CD4-positive, alpha-beta T cell (primary cell): Measurements from ENCODE around the gene PSMB9. TPM values are rescaled to one million over a fixed set of nuclear protein-coding genes. Genes with fewer than 3 reads are reported as not detected.
"Not testable (repeated sequence)": the region's sequence is repeated elsewhere in the genome, so short reads cannot be mapped to it uniquely, and the experiment has no call there.

ENCODE experiments used
- ATAC-seq: fragments of 200-7000 bp; cut with Tn5 transposase; one replicate; pipeline ENCODE4 v1.10.0; 2022; ENCODE audit warnings: mild to moderate bottlenecking; ENCODE audit not compliant: poor library complexity
- CTCF ChIA-PET: fragments of 350-600 bp; sonication (Branson Sonifier 250); formaldehyde crosslinking; loops from one replicate; lab custom pipeline; 2021; ENCODE audit warnings: antibody characterized with exemption, inconsistent platforms; lab: Charles Lee
- POLR2A ChIA-PET: fragments of 350-600 bp; sonication (Branson Sonifier 250); formaldehyde crosslinking; loops from one replicate; lab custom pipeline; 2021; ENCODE audit warnings: antibody characterized with exemption, inconsistent platforms; lab: Charles Lee
- DNase-seq, 14 experiments: peaks; one replicate each; pipeline ENCODE4 v3.0.0-alpha.2; 2013 to 2020; ENCODE audit warnings: mixed read lengths in 2 of 14
- H3K27ac ChIP-seq, 2 donors: one replicate each; pipeline versions ENCODE4 v1.5.1 to v1.7.0; 2013; ENCODE audit warnings: low read length in 2 of 2, low read depth in 1 of 2, mild to moderate bottlenecking in 1 of 2
- H3K27me3 ChIP-seq, 2 experiments: 1 replicate in 1 of 2; 2 replicates in 1 of 2; pipeline versions ENCODE4 v1.6.1 to v1.7.0; 2013; ENCODE audit warnings: low read length in 2 of 2, control low read depth in 1 of 2, mild to moderate bottlenecking in 1 of 2, moderate library complexity in 1 of 2; ENCODE audit not compliant: insufficient read depth in 2 of 2, control insufficient read depth in 1 of 2
- H3K36me3 ChIP-seq: one replicate; pipeline ENCODE4 v1.6.1; 2013; ENCODE audit warnings: low read length, control low read depth; ENCODE audit not compliant: insufficient read depth
- H3K4me1 ChIP-seq: one replicate; pipeline ENCODE4 v1.6.1; 2013; ENCODE audit warnings: low read length, control low read depth; ENCODE audit not compliant: insufficient read depth
- H3K4me3 ChIP-seq: one replicate; pipeline ENCODE4 v1.5.1; 2013; ENCODE audit warnings: mild to moderate bottlenecking, low read length, moderate library complexity
- H3K9me3 ChIP-seq, 2 experiments: 1 replicate in 1 of 2; 2 replicates in 1 of 2; pipeline versions ENCODE4 v1.6.1 to v1.7.0; 2013; ENCODE audit warnings: low read length in 2 of 2, mild to moderate bottlenecking in 2 of 2, control low read depth in 1 of 2, moderate library complexity in 1 of 2; ENCODE audit not compliant: control insufficient read depth in 1 of 2, insufficient read depth in 1 of 2
- H3K27ac Mint-ChIP-seq: one replicate; pipeline ENCODE4 v1.8.0; 2020; ENCODE audit warnings: mixed read lengths
- H3K27me3 Mint-ChIP-seq: one replicate; pipeline ENCODE4 v1.8.0; 2021; ENCODE audit warnings: mixed read lengths
- H3K36me3 Mint-ChIP-seq: one replicate; pipeline ENCODE4 v1.8.0; 2021; ENCODE audit warnings: low read depth, mixed read lengths
- H3K4me1 Mint-ChIP-seq: one replicate; pipeline ENCODE4 v1.8.0; 2021; ENCODE audit warnings: low read depth, mixed read lengths
- H3K4me3 Mint-ChIP-seq: one replicate; pipeline ENCODE4 v1.8.0; 2020; ENCODE audit warnings: mild to moderate bottlenecking, mixed read lengths
- H3K9me3 Mint-ChIP-seq: one replicate; pipeline ENCODE4 v1.8.0; 2020; ENCODE audit warnings: mixed read lengths
- intact Hi-C, 2 experiments: fragments of 100-400 bp; cut with DNase I in 1 of 2; cut with micrococcal nuclease in 1 of 2; formaldehyde crosslinking; loops; one replicate each; pipeline versions ENCODE4 v1.15.1 to v1.9.0; 2023 to 2025; cut with DNase I, micrococcal nuclease
- polyA plus RNA-seq, 2 donors: library from polyadenylated mRNA; unstranded; fragments of 120-200 nt; gene quantifications; one replicate each; pipeline ENCODE4 v1.2.1, GENCODE V29; 2013
- total RNA-seq, 174 experiments: library from RNA in 2 of 174; stranded (reverse) in 2 of 174; gene quantifications; one replicate each; pipeline ENCODE4 v1.2.3 and lab custom pipeline; 2021 to 2026
- TF ChIP-seq, protein P1 (sequence below): fragments of 200-600 bp; IDR thresholded peaks from one replicate; pipeline ENCODE4 v1.8.0; 2022; ENCODE audit warnings: antibody characterized with exemption, mild to moderate bottlenecking

Gene PSMB9
- total RNA-seq (10 to 100 TPM; 37.2 to 38.4 TPM), total RNA-seq (lab: John Stamatoyannopoulos, UW) (35.6 to 224 (median 93.0) reads per million in 172 experiments)
- 241 TPM for polyA plus RNA-seq (2013, experiment 1 of 2)
- 206 TPM for polyA plus RNA-seq (2013, experiment 2 of 2)

DNA sequence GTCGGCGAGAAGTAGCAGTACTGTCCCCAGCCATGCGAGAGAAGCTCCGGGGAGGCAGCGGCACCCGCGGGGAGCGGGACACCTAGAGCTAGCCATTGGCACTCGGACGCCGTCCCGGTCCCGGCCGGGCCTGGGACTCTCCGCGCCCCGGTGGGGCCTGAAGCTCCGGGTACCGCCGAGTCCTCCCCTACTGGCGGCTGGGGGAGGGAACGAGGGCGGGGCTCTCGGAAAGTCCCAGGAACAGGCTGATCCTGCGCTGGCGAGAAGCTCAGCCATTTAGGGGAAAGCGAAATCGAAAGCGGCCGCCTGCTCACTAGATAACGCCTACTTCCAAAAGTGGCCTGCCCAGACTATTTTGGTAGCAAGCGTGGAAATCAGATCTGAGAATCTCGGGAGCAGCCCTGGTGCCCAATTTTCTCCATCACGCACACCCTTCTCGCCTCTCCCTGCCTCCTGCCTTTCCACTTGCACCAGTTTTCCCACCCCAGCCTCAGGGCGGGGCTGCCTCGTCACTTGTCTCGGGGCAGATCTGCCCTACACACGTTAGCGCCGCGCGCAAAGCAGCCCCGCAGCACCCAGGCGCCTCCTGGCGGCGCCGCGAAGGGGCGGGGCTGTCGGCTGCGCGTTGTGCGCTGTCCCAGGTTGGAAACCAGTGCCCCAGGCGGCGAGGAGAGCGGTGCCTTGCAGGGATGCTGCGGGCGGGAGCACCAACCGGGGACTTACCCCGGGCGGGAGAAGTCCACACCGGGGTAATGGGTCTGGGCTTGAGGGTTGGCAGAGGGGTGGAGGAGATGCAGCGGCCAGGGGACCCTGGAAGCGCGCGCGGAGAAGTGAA lies at the start of gene PSMB9, which contains the start of gene TAP1:
Gene PSMB9, plus strand, starts transcription at position 652 of the 835 bp plus-strand sequence. Its CDS starts 38 bp downstream, at position 690.
Gene TAP1, minus strand, starts transcription at position 164 of the 835 bp plus-strand sequence. Its CDS starts 68 bp downstream, at position 96.
- peak within 1 kb of the TSS; percentile 98 to 100 for H3K27ac ChIP-seq
- Mint-ChIP-seq H3K4me3 (peak within 1 kb of the TSS; percentile 98), H3K27ac (peak within 1 kb of the TSS; percentile 99), H3K9me3 (no peaks in the 10 kb centered on the region), H3K36me3 (peaks cover 95% of the 10 kb centered on the region), H3K4me1 (peaks cover 86% of the 10 kb centered on the region), H3K27me3 (no peaks in the 10 kb centered on the region)
- no peaks in the 10 kb centered on the region for H3K9me3 ChIP-seq
- TF ChIP-seq, protein P1, sequence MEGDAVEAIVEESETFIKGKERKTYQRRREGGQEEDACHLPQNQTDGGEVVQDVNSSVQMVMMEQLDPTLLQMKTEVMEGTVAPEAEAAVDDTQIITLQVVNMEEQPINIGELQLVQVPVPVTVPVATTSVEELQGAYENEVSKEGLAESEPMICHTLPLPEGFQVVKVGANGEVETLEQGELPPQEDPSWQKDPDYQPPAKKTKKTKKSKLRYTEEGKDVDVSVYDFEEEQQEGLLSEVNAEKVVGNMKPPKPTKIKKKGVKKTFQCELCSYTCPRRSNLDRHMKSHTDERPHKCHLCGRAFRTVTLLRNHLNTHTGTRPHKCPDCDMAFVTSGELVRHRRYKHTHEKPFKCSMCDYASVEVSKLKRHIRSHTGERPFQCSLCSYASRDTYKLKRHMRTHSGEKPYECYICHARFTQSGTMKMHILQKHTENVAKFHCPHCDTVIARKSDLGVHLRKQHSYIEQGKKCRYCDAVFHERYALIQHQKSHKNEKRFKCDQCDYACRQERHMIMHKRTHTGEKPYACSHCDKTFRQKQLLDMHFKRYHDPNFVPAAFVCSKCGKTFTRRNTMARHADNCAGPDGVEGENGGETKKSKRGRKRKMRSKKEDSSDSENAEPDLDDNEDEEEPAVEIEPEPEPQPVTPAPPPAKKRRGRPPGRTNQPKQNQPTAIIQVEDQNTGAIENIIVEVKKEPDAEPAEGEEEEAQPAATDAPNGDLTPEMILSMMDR, result peak; percentile 97
- peak within 1 kb of the TSS; percentile 94 for H3K4me3 ChIP-seq
- POLR2A ChIA-PET, result interaction anchor here (0.7 to 9.3 kb wide), 25 partner anchors 10 to 956 kb away, joined by 3 to 901 read pairs (median 5); partner anchors contain the start of genes ATF6B, B3GALT4, BRD2 and EHMT2
- CTCF ChIA-PET, result interaction anchor here (0.7 to 7.8 kb wide), 10 partner anchors 9 to 131 kb away, joined by 3 to 288 read pairs (median 6); partner anchors contain the start of genes BRD2, PSMB8 and TAP2
- ATAC-seq (peak; percentile 81), DNase-seq (peak; percentile 88 to 98 (median 94))
- no peaks in the 10 kb centered on the region for H3K27me3 ChIP-seq
- H3K4me1 ChIP-seq, result peaks cover 77% of the 10 kb centered on the region
- peaks cover 63% of the 10 kb centered on the region for H3K36me3 ChIP-seq
- intact Hi-C loops, result loop anchor here (1.0 to 10.0 kb wide), 7 partner anchors 8 to 729 kb away; partner anchors contain the start of genes TAP2 (in 2 of the 2), ATF6B (in 1 of the 2) and PSMB8 (in 1 of the 2)

DNA sequence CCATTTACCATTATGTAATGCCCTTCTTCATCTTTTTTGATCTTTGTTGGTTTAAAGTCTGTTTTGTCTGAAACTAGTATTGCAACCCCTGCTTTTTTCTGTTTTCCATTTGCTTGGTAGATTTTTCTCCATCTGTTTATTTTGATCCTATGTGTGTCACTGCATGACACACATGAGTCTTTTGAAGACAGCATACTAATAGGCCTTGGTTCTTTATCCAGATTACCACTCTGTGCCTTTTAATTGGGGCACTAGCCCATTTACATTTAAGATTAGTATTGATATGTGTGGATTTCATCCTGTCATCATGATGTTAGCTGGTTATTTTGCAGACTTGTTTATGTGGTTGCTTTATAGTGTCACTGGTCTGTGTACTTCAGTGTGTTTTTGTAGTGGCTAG lies 48.6 kb upstream of the PSMB9 start:
- peaks cover 52% of the 10 kb centered on the region for H3K27me3 Mint-ChIP-seq
- POLR2A ChIA-PET, H3K9me3 Mint-ChIP-seq, H3K27ac ChIP-seq, H3K36me3 Mint-ChIP-seq, CTCF ChIA-PET, ATAC-seq, H3K4me1 ChIP-seq, H3K4me3 ChIP-seq, DNase-seq, H3K4me1 Mint-ChIP-seq, H3K4me3 Mint-ChIP-seq, H3K9me3 ChIP-seq, H3K36me3 ChIP-seq, H3K27ac Mint-ChIP-seq, intact Hi-C loops: not testable (repeated sequence)
- peaks cover 0 to 13% of the 10 kb centered on the region in 2 experiments for H3K27me3 ChIP-seq

DNA sequence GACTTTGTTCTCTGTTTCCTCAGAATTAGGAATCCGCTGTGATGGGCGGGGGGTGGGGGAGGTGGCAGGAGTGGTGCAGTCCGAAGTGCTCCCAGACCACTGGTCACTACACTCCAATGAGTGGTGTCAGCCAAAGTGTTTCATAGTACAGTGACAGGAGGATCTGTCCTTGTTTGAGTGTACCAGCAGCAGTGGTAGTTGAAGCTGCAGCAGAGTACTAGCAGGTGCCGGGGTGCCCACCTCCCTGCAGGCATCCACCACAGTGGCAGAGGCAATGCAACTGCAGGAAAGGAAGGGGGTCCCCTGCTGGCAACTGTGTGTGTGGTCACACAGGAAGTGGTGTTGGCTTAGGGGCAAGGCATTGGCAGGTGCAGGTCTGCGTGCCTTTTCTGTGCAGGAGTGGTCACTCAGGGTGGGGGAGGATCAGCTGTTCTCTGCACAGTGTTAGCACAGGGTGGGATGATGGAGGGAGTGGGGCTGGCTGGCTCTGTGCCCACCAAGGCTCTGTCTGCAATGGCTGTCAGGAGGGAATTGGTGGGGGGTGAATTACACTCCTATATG lies 46.9 kb upstream of the PSMB9 start:
- POLR2A ChIA-PET, result no interaction called here
- ATAC-seq, result no peak
- TF ChIP-seq, protein P1, result no peak

More for the DNA sequence above, 46.9 kb upstream of the PSMB9 start:
- H3K4me3 ChIP-seq, result no peak overlapping the region
- CTCF ChIA-PET, result no interaction called here
- Mint-ChIP-seq H3K36me3 (no peaks in the 10 kb centered on the region), H3K9me3 (no peaks in the 10 kb centered on the region), H3K27me3 (peaks cover 42% of the 10 kb centered on the region), H3K27ac (no peak overlapping the region), H3K4me3 (no peak overlapping the region), H3K4me1 (no peaks in the 10 kb centered on the region)
- intact Hi-C loops, result no loop called here
- H3K9me3 ChIP-seq, result no peaks in the 10 kb centered on the region
- H3K36me3 ChIP-seq, result no peaks in the 10 kb centered on the region
- DNase-seq, result no peak
- no peaks in the 10 kb centered on the region for H3K4me1 ChIP-seq
- no peak overlapping the region for H3K27ac ChIP-seq
- peaks cover 0 to 9% of the 10 kb centered on the region in 2 experiments for H3K27me3 ChIP-seq
